CD4-positive, alpha-beta T cell treated with Interleukin-17A for 4 hours (primary cell): ENCODE results near the gene SHLD1.
"Not testable (repeated sequence)": the region's sequence is repeated elsewhere in the genome, so short reads cannot be mapped to it uniquely, and the experiment has no call there.

Experiments
- DNase-seq: peaks from one replicate; pipeline ENCODE4 v3.0.0-alpha.2; 2020; ENCODE audit warnings: mixed read lengths

SHLD1 gene, protein sequence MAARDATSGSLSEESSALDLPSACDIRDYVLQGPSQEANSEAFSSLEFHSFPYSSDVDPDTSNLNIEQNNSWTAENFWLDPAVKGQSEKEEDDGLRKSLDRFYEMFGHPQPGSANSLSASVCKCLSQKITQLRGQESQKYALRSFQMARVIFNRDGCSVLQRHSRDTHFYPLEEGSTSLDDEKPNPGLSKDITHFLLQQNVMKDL

DNA sequence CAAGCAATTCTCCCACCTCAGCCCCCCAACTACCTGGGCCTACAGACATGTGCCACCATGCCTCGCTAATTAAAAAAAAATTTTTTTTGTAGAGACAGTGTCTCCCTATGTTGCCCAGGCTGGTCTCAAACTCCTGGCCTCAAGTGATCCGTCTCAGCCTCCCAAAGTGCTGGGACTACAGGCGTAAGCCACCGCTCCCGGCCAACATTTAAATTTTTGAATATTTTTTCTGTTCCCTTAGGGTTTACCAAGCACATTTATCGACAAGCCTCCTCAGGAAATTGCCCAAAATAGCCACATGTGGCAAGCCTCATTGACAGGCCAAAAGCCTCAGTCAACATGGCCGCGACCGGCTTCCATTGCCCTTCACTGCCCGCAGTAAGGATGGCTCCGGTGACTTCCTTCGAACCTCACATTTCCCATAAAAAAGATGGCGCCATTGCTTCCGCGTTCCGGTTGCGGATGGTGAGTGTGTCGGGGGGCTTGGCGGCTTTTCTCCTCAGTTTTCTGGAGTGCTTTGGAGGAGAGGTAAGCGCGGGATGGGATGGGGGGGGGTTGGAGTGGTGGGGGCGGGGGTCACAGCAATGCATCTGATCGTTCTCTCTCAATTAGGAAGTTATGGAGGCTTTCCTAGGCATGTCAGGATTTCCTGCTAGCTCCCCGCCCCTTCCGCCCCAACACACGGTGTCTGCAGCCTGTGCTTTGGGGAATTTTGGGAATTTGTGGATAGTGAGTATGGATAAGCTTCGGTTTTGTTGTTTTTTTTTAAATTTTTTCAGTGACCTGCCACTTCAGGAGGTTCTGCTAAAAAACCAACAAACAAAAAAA lies at the start of gene SHLD1:
SHLD1 (plus strand) TSS at position 450 of the 828 bp plus-strand sequence. CDS start 22,465 bp downstream, outside the sequence.
- DNase-seq: peak; percentile 85

DNA sequence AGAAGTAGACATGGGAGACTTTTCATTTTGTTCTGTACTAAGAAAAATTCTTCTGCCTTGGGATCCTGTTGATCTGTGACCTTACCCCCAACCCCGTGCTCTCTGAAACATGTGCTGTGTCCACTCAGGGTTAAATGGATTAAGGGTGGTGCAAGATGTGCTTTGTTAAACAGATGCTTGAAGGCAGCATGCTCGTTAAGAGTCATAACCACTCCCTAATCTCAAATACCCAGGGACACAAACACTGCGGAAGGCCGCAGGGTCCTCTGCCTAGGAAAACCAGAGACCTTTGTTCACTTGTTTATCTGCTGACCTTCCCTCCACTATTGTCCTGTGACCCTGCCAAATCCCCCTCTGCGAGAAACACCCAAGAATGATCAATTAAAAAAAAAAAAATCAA lies 47.9 kb upstream of the SHLD1 start:
- not testable (repeated sequence) for DNase-seq

DNA sequence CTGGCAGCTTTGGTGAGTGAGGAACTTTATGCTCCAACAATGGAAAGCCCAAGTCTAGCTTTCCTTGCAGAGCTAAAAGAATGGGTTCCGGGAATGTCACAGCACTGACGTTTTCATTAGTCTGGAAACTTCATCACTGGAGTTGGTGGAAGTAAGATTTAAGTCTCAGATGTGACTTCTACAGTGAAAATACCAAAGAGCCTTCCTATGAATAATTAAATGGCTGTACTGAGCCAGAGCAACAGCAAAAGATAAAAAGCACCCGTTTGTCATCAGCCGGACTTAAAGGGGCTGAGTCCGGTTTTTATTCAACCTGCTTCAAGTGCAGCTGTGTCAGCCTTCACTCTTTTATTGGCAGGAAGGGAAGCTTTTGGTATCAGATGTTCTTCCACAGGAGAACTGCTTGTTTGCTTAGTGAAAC lies 46.5 kb upstream of the SHLD1 start:
- no peak for DNase-seq

DNA sequence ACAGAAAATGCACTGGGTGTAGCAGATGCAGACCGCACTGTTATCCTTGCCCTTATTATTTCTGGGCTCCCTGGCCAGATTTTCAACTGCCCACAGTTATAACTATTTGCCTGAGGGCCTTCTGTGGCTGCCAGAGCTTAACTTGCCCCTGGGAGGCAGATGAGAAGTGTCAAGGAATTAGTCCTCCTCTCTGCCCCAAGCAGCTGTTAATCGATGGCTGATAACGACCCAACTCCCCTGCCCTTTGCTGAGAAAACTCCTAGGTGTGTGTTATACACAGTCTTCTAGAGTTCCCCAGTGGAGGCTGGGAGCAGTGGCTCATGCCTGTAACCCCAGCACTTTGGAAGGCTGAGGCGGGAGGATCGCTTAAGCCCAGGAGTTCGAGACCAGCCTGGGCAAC lies 44.4 kb upstream of the SHLD1 start:
- no peak for DNase-seq

- DNase-seq: no peak
Measured at GRCh38 chr20:5706797-5707196, 43.4 kb upstream of the SHLD1 start.

- no peak for DNase-seq
Measured at GRCh38 chr20:5710551-5710950, 39.6 kb upstream of the SHLD1 start.

DNA sequence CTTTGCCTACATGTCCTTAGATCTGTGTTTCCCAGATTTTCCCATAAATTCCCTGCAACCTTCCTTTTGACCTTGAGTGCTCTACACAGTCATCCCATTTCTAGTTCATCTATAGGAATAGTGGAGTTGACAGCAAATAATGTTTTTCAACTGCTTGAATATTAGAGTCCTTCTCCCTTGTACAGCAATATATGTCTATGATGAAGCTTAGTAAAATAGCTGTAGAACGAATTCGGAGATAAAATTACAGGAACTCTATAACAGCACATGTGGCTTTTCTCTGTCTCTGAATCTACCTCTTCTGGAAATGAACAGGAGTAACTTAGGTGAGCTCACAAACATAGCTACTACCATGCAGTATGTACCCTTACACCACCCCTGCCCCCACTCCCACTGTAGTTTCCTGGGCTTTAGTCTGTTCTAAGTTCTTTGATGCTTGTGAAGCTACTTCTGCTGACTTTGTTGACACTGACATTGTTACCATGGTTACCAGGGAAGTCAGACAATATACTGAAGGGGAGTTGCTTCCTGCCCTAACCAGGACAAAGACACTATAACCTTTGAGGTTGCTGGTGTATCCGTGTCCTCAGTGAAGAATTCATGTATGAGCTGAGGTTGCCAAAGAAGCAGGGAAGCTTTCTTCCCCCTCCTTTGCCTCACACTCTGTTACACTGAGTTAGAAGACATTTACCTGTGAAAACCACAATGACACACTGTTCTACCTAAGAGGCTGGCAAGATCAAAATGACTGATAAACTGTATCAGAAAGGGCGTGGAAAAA lies 35.8 kb upstream of the SHLD1 start:
- DNase-seq: peak; percentile 87

DNA sequence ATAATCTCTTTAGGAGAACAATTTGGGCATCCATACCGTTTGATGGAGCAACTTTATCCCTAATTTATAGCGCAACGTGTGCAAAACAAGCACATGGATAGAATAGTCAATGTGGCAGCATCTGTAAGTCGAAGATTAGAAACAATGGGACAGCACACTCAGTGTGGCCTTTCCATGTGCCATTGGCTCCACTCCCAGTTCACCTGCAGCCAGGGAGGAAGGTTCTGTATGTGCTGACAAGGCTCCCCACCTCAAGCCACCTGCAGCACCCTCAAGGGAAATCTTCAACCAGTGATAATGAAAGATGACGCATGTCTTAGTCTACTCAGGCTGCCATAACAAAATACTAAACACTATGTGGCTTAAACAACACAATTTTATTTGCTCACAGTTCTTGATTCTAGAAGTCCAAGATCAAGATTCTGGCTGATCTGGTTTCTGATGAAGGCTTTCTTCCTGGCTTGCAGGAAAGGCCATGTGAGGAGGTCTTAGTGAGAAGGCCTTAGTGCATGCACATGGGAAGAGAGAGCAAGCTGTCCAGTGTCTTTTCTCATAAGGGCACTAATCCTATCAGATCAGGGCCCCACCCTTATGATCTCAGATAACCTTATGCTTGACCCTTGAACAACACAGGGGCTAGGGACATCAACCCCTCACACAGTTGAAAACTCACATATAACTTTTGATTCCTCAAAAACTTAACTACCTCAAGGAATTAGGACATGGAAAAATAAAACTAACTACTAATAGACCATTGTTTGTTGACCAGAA lies 34.9 kb upstream of the SHLD1 start:
- DNase-seq: peak; percentile 22

- no peak for DNase-seq
Measured at GRCh38 chr20:5716953-5717352, 33.2 kb upstream of the SHLD1 start.

- no peak for DNase-seq
Measured at GRCh38 chr20:5718896-5719595, 31.2 kb upstream of the SHLD1 start.

GRCh38 chr20:5719861-5720403 lies 30.3 kb upstream of the SHLD1 start:
- DNase-seq: peak; percentile 28

DNA sequence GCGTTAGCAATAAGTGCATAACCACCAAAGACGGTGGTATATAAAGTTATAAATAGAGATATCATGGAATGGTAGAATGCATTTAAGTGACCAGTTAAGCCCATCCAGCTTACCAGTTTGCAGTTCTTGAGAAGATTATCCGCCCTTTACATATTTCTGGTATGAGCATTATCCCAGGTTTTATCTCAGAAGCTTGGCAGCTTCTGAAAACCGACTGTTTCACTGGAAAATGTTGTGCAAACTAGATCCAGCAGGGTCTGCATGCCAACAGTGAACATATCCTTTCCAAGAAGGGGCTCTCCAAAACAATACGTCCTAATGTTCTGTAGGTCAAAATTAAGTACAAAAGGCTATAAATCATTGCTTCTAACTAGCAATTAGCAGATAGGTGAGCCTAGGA lies 29.5 kb upstream of the SHLD1 start:
- DNase-seq: no peak

DNA sequence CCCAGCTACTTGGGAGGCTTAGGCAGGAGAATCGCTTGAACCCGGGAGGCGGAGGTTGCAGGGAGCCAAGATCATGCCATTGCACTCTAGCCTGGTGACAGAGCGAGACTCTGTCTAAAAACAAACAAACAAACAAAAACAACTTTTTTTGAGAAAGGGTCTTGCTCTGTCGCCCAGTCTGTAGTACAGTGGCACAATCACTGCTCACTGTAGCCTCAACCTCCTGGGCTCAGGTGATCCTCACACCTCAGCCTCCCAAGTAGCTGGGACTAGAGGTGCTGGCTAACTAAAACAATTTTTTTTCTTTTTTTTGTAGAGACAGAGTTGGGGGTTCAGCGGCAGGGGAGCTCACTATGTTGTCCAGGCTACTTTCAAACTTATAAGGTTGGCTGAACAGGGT lies 28.8 kb upstream of the SHLD1 start:
- DNase-seq: not testable (repeated sequence)

GRCh38 chr20:5722927-5723326 lies 27.3 kb upstream of the SHLD1 start:
- DNase-seq: no peak

DNA sequence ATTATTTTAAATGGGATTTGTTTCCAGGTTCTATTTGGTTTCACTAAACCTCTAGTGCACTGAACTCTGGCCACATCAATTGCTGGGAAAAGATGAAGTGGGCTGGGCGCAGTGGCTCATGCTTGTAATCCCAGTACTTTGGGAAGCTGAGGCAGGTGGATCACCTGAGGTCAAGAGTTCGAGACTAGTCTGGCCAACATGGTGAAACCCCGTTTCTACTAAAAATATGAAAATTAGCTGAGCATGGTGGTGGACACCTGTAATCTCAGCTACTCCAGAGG lies 25.1 kb upstream of the SHLD1 start:
- DNase-seq: not testable (repeated sequence)

DNA sequence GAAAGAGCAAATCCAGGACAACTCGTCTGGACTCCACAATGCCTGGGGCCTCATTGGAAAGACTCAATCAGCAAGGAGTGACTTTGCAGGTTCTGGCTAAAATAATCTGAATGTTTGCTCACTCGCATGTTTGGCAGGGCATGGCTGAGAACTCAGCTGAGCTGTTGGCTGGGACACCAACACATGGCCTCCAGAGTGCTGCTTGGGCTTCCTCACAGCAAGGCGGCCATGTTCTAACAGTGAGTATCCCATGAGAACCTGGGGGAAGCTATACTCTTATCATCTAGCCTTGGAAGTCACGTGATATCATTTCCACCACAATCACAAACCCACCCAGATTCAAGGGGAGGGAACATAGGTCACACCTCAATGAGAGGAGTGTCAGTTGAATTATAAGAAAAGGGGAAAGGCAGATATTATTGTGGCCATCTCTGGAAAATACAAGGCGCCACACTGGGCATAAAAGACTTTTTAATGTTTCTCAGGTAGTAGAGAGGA lies 23.1 kb upstream of the SHLD1 start:
- DNase-seq: no peak

GRCh38 chr20:5729348-5729747 lies 20.9 kb upstream of the SHLD1 start:
- no peak for DNase-seq

DNA sequence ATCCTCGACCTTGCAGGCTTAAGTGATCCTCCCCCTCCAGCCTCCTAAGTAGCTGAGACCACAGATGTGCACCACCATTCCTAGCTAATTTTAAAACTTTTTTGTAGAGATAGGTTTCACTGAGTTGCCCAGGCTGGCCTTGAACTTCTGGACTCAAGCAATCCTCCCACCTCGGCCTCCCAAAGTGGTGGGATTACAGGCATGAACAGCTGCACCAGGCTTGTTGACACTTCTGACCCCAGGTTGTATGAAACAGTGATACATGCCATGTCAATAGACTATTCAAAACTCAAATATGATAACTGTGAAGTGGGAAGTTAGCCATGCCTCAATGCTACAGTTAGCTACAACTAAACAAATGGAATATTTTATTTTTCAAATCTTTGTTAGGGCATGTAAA lies 20.1 kb upstream of the SHLD1 start:
- no peak for DNase-seq

GRCh38 chr20:5731753-5732366 lies 18.3 kb upstream of the SHLD1 start:
- DNase-seq: no peak

- no peak for DNase-seq
Measured at GRCh38 chr20:5734602-5735001, 15.6 kb upstream of the SHLD1 start.

DNA sequence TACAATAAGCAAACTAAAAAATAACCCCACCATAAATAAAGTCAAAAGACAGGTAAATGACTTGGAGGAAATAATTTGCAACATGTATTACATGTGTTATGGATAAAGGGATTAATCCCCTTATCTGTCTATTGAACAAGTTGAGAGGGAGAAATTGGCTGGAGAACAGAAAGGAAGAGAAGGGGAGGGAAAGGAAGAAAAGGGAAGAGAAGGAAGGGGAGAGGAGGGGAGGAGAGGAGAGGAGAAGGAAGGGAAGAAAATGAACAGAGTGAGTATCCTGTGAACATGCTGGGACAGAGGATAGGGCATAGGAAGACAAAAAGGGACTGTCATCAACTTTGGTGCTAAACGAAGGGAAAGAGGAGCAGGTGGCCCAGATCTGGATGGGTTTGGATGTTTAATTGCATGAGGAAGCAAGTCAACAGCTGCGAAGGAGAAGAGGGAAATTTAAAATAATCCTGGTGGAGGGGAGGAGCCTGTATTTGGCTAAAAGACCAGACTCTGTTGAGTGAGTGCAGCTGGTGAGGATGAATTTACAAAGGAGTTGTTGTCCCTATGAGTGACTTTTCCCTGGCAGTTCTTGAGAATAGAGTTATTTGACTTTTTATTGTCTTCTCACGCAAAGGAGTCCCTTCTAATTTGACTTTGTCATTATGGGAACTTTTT lies 14.2 kb upstream of the SHLD1 start:
- DNase-seq: no peak
